HG02885 (cell line): ENCODE results near the gene CELA2A.
"Not testable (repeated sequence)": the region's sequence is repeated elsewhere in the genome, so short reads cannot be mapped to it uniquely, and the experiment has no call there.

Experiments
- ATAC-seq: cut with Tn5 transposase; IDR thresholded peaks from one replicate; pipeline ENCODE4 v1.9.1; 2021; ENCODE audit warnings: mild to moderate bottlenecking; ENCODE audit not compliant: unreplicated experiment, poor library complexity

CELA2A gene

GRCh38 chr1:15442759-15443158, 13.8 kb upstream of the CELA2A start:
- ATAC-seq, result no peak

GRCh38 chr1:15443281-15443680, 13.3 kb upstream of the CELA2A start:
- ATAC-seq, result no peak

GRCh38 chr1:15444468-15445389, 11.8 kb upstream of the CELA2A start:
- ATAC-seq, result no peak

GRCh38 chr1:15445390-15446122, 11.0 kb upstream of the CELA2A start:
- ATAC-seq, result no peak

- no peak for ATAC-seq
These were observed 10.3 kb upstream of the CELA2A start for GRCh38 chr1:15446212-15446611.

GRCh38 chr1:15448877-15449462, 7.6 kb upstream of the CELA2A start:
- no peak for ATAC-seq

- ATAC-seq, result no peak
These were observed 7.0 kb upstream of the CELA2A start for GRCh38 chr1:15449567-15449966.

- ATAC-seq, result no peak
These were observed 5.4 kb upstream of the CELA2A start for GRCh38 chr1:15451014-15451722.

- ATAC-seq, result no peak
These were observed 4.3 kb upstream of the CELA2A start for GRCh38 chr1:15452216-15452615.

GRCh38 chr1:15452866-15453571, 3.5 kb upstream of the CELA2A start:
- no peak for ATAC-seq

- no peak for ATAC-seq
These were observed 2.8 kb upstream of the CELA2A start for GRCh38 chr1:15453734-15454133.

- ATAC-seq, result no peak
These were observed 2.3 kb upstream of the CELA2A start for GRCh38 chr1:15454256-15454655.

GRCh38 chr1:15455522-15455921, 1.0 kb upstream of the CELA2A start:
- no peak for ATAC-seq

- ATAC-seq, result no peak
These were observed 1.1 kb downstream of the CELA2A start for GRCh38 chr1:15457585-15457984.

GRCh38 chr1:15458388-15458787, 1.9 kb downstream of the CELA2A start:
- ATAC-seq, result not testable (repeated sequence)

GRCh38 chr1:15459771-15460707, 3.5 kb downstream of the CELA2A start:
- ATAC-seq, result no peak

- no peak for ATAC-seq
These were observed 4.2 kb downstream of the CELA2A start for GRCh38 chr1:15460708-15461095.

- not testable (repeated sequence) for ATAC-seq
These were observed 6.7 kb downstream of the CELA2A start for GRCh38 chr1:15463064-15463800.
